HepG2 (cell line): ENCODE results near the gene SCFD2. TPM values are rescaled to one million over a fixed set of nuclear protein-coding genes. Genes with fewer than 3 reads are reported as not detected.

Experiments used
- ATAC-seq: fragments of 200-7000 bp; cut with Tn5 transposase; 3 replicates; pipeline ENCODE4 v1.9.1; 2020; ENCODE audit warnings: mild to moderate bottlenecking, moderate library complexity
- BruUV-seq: library from RNA; stranded (reverse); fragments of 400-500 nt; replicated peaks from 2 replicates; lab custom pipeline; 2021; lab: Mats Ljungman, UMichigan
- CTCF ChIA-PET: fragments of 300-600 bp; formaldehyde crosslinking; extraction: SDS; loops from one replicate; lab custom pipeline; 2021; ENCODE audit warnings: low total read pairs, inconsistent platforms, low intra/inter-chr PET ratio; lab: Yijun Ruan, JAX
- POLR2A ChIA-PET: fragments of 350-600 bp; sonication (Branson Sonifier 250); formaldehyde crosslinking; loops from one replicate; lab custom pipeline; 2020; ENCODE audit warnings: antibody characterized with exemption, inconsistent platforms; lab: Yijun Ruan, JAX
- DNase-seq: peaks from one replicate; pipeline ENCODE4 v3.0.0-alpha.2; 2015; ENCODE audit warnings: low spot score
- FAIRE-seq: peaks from 3 replicates; lab custom pipeline; 2011; peaks lifted over from hg19 to GRCh38; lab: Jason Lieb, UNC
- H2AFZ ChIP-seq: one replicate; pipeline ENCODE4 v1.6.1; 2011; ENCODE audit warnings: low read length, inconsistent platforms
- H3K27ac ChIP-seq: fragments of 300-600 bp; 3 replicates; pipeline ENCODE4 v1.8.0; 2011; ENCODE audit warnings: mixed run types, mild to moderate bottlenecking, mixed read lengths, low read length, inconsistent platforms; ENCODE audit not compliant: insufficient read depth; ENCODE audit errors: extremely low read length
- H3K27me3 ChIP-seq, 2 experiments: fragments of 200-600 bp in 1 of 2; 2 replicates in 1 of 2; 3 replicates in 1 of 2; pipeline versions ENCODE4 v1.6.0 to v1.8.0; 2011; ENCODE audit warnings: low read length in 2 of 2, mild to moderate bottlenecking in 2 of 2, moderate library complexity in 2 of 2, inconsistent platforms in 1 of 2; ENCODE audit not compliant: insufficient read depth in 2 of 2, control insufficient read depth in 1 of 2
- H3K36me3 ChIP-seq, 2 experiments: fragments of 200-600 bp in 1 of 2; replicated peaks in 1 of 2; 2 replicates in 1 of 2; 3 replicates in 1 of 2; pipeline versions ENCODE4 v1.5.1 to v1.8.0; 2011; ENCODE audit warnings: low read length in 2 of 2, inconsistent platforms in 1 of 2; ENCODE audit not compliant: insufficient read depth in 2 of 2, control insufficient read depth in 1 of 2
- H3K4me1 ChIP-seq: 2 replicates; pipeline ENCODE4 v1.5.1; 2012; ENCODE audit warnings: low read length, inconsistent platforms; ENCODE audit not compliant: insufficient read depth
- H3K4me2 ChIP-seq: 2 replicates; pipeline ENCODE4 v1.6.0; 2011; ENCODE audit warnings: low read depth, low read length, inconsistent platforms
- H3K4me3 ChIP-seq, 3 experiments: fragments of 200-600 bp in 1 of 3; sonication (generic), shearing (Covaris generic) in 1 of 3; replicated peaks in 1 of 3; 2 replicates each; pipeline ENCODE4 v1.5.1; 2011 to 2016; ENCODE audit warnings: low read length in 3 of 3, inconsistent platforms in 2 of 3, low read depth in 2 of 3, mild to moderate bottlenecking in 2 of 3, control low read depth in 1 of 3, mixed read lengths in 1 of 3; ENCODE audit not compliant: insufficient read depth in 1 of 3
- H3K79me2 ChIP-seq: one replicate; pipeline ENCODE4 v1.6.1; 2011; ENCODE audit warnings: low read length, inconsistent platforms; ENCODE audit not compliant: insufficient read depth
- H3K9ac ChIP-seq: 2 replicates; pipeline ENCODE4 v1.6.0; 2011; ENCODE audit warnings: mild to moderate bottlenecking, low read depth, low read length, inconsistent platforms; ENCODE audit not compliant: insufficient read depth
- H3K9me3 ChIP-seq: 2 replicates; pipeline ENCODE4 v1.5.1; 2012; ENCODE audit warnings: mild to moderate bottlenecking, low read length
- H4K20me1 ChIP-seq: 2 replicates; pipeline ENCODE4 v1.6.0; 2011; ENCODE audit warnings: inconsistent platforms, mild to moderate bottlenecking, low read length, moderate library complexity; ENCODE audit not compliant: insufficient read depth
- ATAD3A ChIP-seq: sonication (generic); formaldehyde crosslinking; IDR thresholded peaks from 2 replicates; pipeline ENCODE4 v1.4.0; 2020; ENCODE audit warnings: missing genetic modification reagents
- ATF5 ChIP-seq: sonication (generic); formaldehyde crosslinking; IDR thresholded peaks from 2 replicates; pipeline ENCODE4 v1.4.0; 2020; ENCODE audit warnings: mild to moderate bottlenecking, low read depth, missing genetic modification reagents
- EED ChIP-seq: sonication (generic); formaldehyde crosslinking; IDR thresholded peaks from 2 replicates; pipeline ENCODE4 v1.5.0; 2020; ENCODE audit warnings: mild to moderate bottlenecking, missing genetic modification reagents
- GFI1 ChIP-seq: sonication (generic); formaldehyde crosslinking; IDR thresholded peaks from 2 replicates; pipeline ENCODE4 v1.5.0; 2020; ENCODE audit warnings: missing genetic modification reagents, mild to moderate bottlenecking, borderline replicate concordance
- HDAC1 ChIP-seq: sonication (generic); formaldehyde crosslinking; IDR thresholded peaks from 2 replicates; pipeline ENCODE4 v1.5.1; 2020; ENCODE audit warnings: mild to moderate bottlenecking, missing genetic modification reagents
- HHEX ChIP-seq: IDR thresholded peaks from 2 replicates; pipeline ENCODE4 v1.6.1; 2016; ENCODE audit warnings: control low read depth
- MED1 ChIP-seq: sonication (generic); formaldehyde crosslinking; IDR thresholded peaks from 2 replicates; pipeline ENCODE4 v1.4.0; 2020; ENCODE audit warnings: missing genetic modification reagents
- NFYC ChIP-seq: IDR thresholded peaks from 2 replicates; pipeline ENCODE4 v1.6.1; 2016; ENCODE audit warnings: missing genetic modification reagents, missing compliant biosample characterization
- PAWR ChIP-seq: sonication (generic); formaldehyde crosslinking; IDR thresholded peaks from 2 replicates; pipeline ENCODE4 v1.4.0; 2020; ENCODE audit warnings: missing genetic modification reagents, mild to moderate bottlenecking, borderline replicate concordance
- TFAP4 ChIP-seq: sonication (generic); IDR thresholded peaks from 2 replicates; pipeline ENCODE4 v1.6.1; 2016; ENCODE audit warnings: low read depth, borderline replicate concordance
- TFDP2 ChIP-seq: sonication (generic); formaldehyde crosslinking; IDR thresholded peaks from 2 replicates; pipeline ENCODE4 v1.4.0; 2020; ENCODE audit warnings: missing genetic modification reagents
- U2AF1 ChIP-seq: fragments of 200-400 bp; formaldehyde crosslinking; optimal IDR thresholded peaks from 2 replicates; pipeline ENCODE3; 2017; ENCODE audit warnings: mild to moderate bottlenecking, low read depth, low read length
- ZMAT3 ChIP-seq: sonication (generic); formaldehyde crosslinking; conservative IDR thresholded peaks from 2 replicates; pipeline ENCODE4 v1.7.0; 2021; ENCODE audit warnings: missing genetic modification reagents
- ZNF17 ChIP-seq: sonication (generic); formaldehyde crosslinking; IDR thresholded peaks from 2 replicates; pipeline ENCODE4 v1.5.0; 2020; ENCODE audit warnings: mild to moderate bottlenecking, missing genetic modification reagents
- ZNF281 ChIP-seq: sonication (generic); formaldehyde crosslinking; IDR thresholded peaks from 2 replicates; pipeline ENCODE4 v1.4.0; 2020; ENCODE audit warnings: missing genetic modification reagents, borderline replicate concordance
- ZNF432 ChIP-seq: sonication (generic); formaldehyde crosslinking; IDR thresholded peaks from 2 replicates; pipeline ENCODE4 v1.5.0; 2020; ENCODE audit warnings: missing genetic modification reagents, mild to moderate bottlenecking, borderline replicate concordance
- ZNF607 ChIP-seq: sonication (generic); formaldehyde crosslinking; IDR thresholded peaks from 2 replicates; pipeline ENCODE4 v1.5.1; 2020; ENCODE audit warnings: missing genetic modification reagents, mild to moderate bottlenecking, borderline replicate concordance
- WGBS: methylation state at CpG from one replicate; pipeline ENCODE4 v1.1.6; 2017; ENCODE audit warnings: low lambda C conversion rate; 5-methylcytosine and 5-hydroxymethylcytosine counted together
- in situ Hi-C: cut with HindIII; loops from 2 replicates; pipeline ENCODE4 v1.10.0; 2017; ENCODE audit warnings: low pct_unique_long_range_greater_than_20kb; ENCODE audit not compliant: extremely low pct_ligation_motif_present
- intact Hi-C: fragments of 100-400 bp; cut with micrococcal nuclease; formaldehyde crosslinking; loops from one replicate; pipeline ENCODE4 v1.10.0; 2022; ENCODE audit not compliant: unreplicated experiment
- polyA plus RNA-seq, 8 experiments: library from polyadenylated mRNA; depleted of rRNA in 3 of 8; stranded (reverse) in 7 of 8; unstranded in 1 of 8; fragments of >200 nt; fragmentation: Illumina TruSeq in 4 of 8; extraction: Trizol in 4 of 8; gene quantifications; 2 replicates each; pipeline versions ENCODE4 v1.2.1 to v1.2.3, GENCODE V29; 2011 to 2016; ENCODE audit warnings: low read depth in 4 of 8, missing spikeins in 1 of 8, mixed read lengths in 1 of 8; ENCODE audit not compliant: insufficient read depth in 1 of 8
- total RNA-seq, 5 experiments: library from RNA; depleted of rRNA; stranded (reverse); fragments of >200 nt; fragmentation: Illumina TruSeq; extraction: Trizol; gene quantifications; 2 replicates each; pipeline ENCODE4 v1.2.3, GENCODE V29; 2016; ENCODE audit warnings: low read depth in 1 of 5

SCFD2 gene
- total and polyA plus RNA-seq, 2 of the 13 experiments (the other 11 are each of a cell fraction or from before 2014, with no cell fraction given): 4.6 to 15.6 TPM

- WGBS: 100% methylated on average over 3 of the region's 3 CpGs
- no peak overlapping the region for H3K4me3 ChIP-seq
- no peak overlapping the region for H3K4me2 ChIP-seq
- ChIA-PET POLR2A (interaction anchor here (0.5 kb wide), 1 partner anchor 16 kb away, joined by 3 read pairs; no protein-coding TSS in a partner anchor), CTCF (no interaction called here)
- no peaks in the 10 kb centered on the region for H3K36me3 ChIP-seq
- no peak for TF ChIP-seq NFYC
- TF ChIP-seq ATAD3A (CRISPR knock-in tag): no peak
- no peak for TF ChIP-seq ZNF281 (CRISPR knock-in tag)
- no peak for TF ChIP-seq TFDP2
- TF ChIP-seq TFAP4: no peak
- TF ChIP-seq HDAC1 (CRISPR knock-in tag): no peak
- no peak for TF ChIP-seq U2AF1
- TF ChIP-seq PAWR: no peak
- no peak for TF ChIP-seq ZMAT3 (CRISPR knock-in tag)
- TF ChIP-seq ZNF607: no peak
- TF ChIP-seq EED (CRISPR knock-in tag): no peak
- no peak for TF ChIP-seq ZNF17 (CRISPR knock-in tag)
- TF ChIP-seq HHEX: no peak
- no peak for TF ChIP-seq MED1
- TF ChIP-seq GFI1 (CRISPR knock-in tag): no peak
- no peak for TF ChIP-seq ATF5 (CRISPR knock-in tag)
- no peak for TF ChIP-seq ZNF432 (CRISPR knock-in tag)
- no peak overlapping the region for H3K27ac ChIP-seq
- H4K20me1 ChIP-seq: no peaks in the 10 kb centered on the region
- H3K9ac ChIP-seq: no peak overlapping the region
- in situ Hi-C loops: no loop called here
- intact Hi-C loops: no loop called here
- no TSS peak for BruUV-seq
- no peaks in the 10 kb centered on the region for H3K4me1 ChIP-seq
- no peak for DNase-seq
- H3K79me2 ChIP-seq: no peaks in the 10 kb centered on the region
- FAIRE-seq: no peak
- H3K9me3 ChIP-seq: no peaks in the 10 kb centered on the region
- no peak overlapping the region for H2AFZ ChIP-seq
- ATAC-seq: no peak
- H3K27me3 ChIP-seq: no peaks in the 10 kb centered on the region
Observed at GRCh38 chr4:53171797-53172196, 194.1 kb downstream of the SCFD2 start.
